Astrocyte of the spinal cord (primary cell): ENCODE measurements around the gene SLC17A1.

ENCODE experiments used
- DNase-seq: peaks from one replicate; pipeline ENCODE4 v3.0.0; 2011; ENCODE audit warnings: low read depth, low spot score
- H3K4me3 ChIP-seq: 2 replicates; pipeline ENCODE4 v1.5.1; 2011; ENCODE audit warnings: low read depth, mild to moderate bottlenecking, low read length, moderate library complexity
- in situ Hi-C: cut with HindIII; loops from 2 replicates; pipeline ENCODE4 v1.10.0; 2017; ENCODE audit warnings: low sequenced_read_pairs
- TF ChIP-seq, protein P1 (sequence below): IDR thresholded peaks from 2 replicates; pipeline ENCODE4 v1.5.1; 2012; ENCODE audit warnings: low read depth, mild to moderate bottlenecking, low read length, inconsistent platforms

SLC17A1 gene

DNA sequence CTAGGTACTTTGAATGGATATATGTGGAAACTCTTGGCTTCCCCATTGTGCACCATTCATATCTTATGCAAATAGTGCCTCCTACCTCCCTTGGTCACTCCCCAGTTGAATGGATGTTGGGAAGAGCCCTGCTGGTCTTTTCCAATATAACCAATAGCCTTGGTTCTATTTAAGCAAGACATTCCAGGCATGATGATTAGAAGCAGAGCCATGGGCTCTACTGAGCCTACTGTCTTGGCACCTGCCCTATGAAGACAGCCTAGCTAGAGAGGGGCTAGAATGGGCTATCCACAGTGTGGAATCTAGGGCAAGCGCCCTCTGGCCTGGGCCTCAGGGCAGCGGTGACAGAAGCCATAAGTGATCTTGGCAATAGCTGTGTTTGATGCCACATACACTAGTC lies 15.6 kb downstream of the SLC17A1 start:
- no peak for DNase-seq
- TF ChIP-seq, protein P1, sequence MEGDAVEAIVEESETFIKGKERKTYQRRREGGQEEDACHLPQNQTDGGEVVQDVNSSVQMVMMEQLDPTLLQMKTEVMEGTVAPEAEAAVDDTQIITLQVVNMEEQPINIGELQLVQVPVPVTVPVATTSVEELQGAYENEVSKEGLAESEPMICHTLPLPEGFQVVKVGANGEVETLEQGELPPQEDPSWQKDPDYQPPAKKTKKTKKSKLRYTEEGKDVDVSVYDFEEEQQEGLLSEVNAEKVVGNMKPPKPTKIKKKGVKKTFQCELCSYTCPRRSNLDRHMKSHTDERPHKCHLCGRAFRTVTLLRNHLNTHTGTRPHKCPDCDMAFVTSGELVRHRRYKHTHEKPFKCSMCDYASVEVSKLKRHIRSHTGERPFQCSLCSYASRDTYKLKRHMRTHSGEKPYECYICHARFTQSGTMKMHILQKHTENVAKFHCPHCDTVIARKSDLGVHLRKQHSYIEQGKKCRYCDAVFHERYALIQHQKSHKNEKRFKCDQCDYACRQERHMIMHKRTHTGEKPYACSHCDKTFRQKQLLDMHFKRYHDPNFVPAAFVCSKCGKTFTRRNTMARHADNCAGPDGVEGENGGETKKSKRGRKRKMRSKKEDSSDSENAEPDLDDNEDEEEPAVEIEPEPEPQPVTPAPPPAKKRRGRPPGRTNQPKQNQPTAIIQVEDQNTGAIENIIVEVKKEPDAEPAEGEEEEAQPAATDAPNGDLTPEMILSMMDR, result no peak
- in situ Hi-C loops, result no loop called here
- H3K4me3 ChIP-seq, result no peak overlapping the region

DNA sequence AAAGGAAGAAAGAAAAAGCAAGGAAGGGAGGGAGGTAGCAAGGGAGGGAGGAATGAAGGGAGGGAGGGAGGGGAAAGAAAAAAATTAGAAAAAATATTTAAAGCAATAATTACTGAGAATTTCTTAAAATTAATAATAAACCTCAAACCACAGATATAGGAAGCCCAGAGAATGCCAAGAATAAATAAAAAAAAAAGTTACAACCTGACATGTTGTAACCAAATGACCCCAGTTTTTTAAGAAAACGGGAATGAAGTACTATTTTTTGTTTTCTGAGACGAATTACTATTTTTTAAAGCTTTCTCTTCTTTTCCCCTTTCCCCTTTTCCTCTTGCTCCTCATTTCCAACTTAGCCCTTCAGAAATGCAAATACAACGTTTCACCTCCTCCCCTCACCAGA lies 16.7 kb downstream of the SLC17A1 start:
- H3K4me3 ChIP-seq, result no peak overlapping the region
- in situ Hi-C loops, result no loop called here
- DNase-seq, result no peak
- TF ChIP-seq, protein P1, result no peak

DNA sequence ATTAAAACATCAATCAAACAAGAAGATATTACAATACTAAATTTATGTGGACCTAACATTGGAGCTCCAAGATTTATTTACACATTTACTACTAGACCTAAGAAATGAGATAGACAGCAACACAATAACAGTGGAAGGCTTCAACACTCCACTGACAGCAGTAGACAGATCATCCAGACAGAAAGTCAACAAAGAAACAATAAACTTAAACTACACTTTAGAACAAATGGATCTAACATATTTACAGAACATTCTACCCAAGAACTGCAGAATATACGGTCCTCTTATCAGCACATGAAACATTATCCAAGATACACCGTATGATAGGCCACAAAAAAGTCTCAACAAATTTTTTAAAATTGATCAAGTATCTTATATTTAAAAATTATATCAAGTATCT lies 27.0 kb downstream of the SLC17A1 start:
- TF ChIP-seq, protein P1, result no peak
- in situ Hi-C loops, result no loop called here
- H3K4me3 ChIP-seq, result no peak overlapping the region
- DNase-seq, result no peak

DNA sequence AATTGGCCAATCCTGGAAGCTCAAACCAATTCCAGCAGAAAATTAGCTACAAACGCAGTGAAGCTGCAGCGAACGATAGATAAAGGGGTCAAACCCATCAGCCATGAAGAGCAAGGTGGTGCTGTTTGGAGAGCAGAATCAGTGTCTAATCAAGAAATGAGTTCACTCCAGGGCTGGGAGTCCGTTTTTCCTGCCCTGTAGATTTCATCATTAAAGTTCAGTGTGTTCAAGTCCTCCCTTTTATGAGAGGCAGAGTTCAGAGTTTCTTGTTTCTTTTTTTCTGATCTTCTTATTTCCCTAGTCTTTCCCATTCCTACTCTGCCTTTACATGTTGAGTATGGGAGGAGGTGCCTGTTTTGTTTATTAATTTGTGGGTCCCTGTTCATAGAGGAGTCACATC lies 30.4 kb downstream of the SLC17A1 start:
- in situ Hi-C loops, result no loop called here
- TF ChIP-seq, protein P1, result no peak
- H3K4me3 ChIP-seq, result no peak overlapping the region
- DNase-seq, result no peak

DNA sequence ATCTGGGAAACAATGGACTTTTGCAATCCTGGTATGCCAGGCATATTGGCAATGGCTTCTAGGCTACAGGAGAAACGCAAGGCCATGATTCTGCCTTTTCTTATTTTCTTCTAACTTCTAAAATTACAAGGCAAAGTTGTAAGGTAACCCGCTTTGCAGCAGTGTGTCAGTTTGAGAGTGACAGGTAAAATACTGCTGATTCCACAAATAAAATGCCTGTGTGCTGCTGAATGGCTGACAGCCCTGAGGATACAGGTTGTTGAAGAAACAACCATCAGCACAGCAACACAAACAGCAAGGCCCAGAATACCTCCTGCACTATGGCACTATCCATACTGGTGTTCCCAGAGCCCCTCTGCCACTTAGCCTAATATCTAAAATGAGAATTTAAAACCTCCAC lies 37.1 kb downstream of the SLC17A1 start:
- in situ Hi-C loops, result no loop called here
- no peak for DNase-seq
- TF ChIP-seq, protein P1, result no peak
- no peak overlapping the region for H3K4me3 ChIP-seq

DNA sequence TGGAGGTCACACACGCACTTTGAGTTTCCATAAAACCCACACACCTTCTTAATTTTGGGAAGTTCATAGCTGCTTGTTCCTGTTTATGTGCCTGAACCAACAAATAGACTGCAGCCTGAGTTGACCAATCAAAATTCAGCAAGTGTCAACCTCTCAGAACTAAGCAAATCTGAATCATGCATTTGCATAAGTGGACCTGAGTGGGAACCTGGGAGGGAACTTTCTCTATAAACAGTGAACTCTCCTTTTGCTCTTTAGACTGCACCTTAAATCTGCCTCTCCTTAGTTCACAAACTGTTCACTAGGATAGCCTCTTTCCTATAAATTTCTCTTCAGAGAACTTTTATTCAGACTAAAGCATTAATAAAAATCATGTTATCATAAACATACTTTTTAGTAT lies 37.9 kb downstream of the SLC17A1 start:
- in situ Hi-C loops, result no loop called here
- DNase-seq, result no peak
- H3K4me3 ChIP-seq, result no peak overlapping the region
- TF ChIP-seq, protein P1, result no peak

DNA sequence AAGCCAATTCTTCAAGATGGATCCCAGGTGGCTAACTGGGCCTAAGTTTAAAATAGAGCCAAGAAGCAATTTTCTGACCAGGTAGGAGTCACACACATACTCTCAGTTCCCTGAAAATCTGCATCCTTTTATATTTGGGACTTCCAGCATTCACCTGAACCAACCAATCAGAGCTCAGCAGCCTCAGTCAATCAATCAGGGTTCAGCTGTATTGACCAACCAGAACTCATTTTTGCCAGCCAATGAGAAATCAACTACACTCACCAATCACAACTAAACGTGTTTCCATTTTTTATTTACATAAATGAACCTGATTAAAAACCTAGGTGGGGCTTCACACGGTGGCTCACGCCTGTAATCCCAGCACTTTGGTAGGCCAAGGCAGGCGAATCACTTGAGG lies 39.8 kb downstream of the SLC17A1 start:
- no peak for DNase-seq
- H3K4me3 ChIP-seq, result no peak overlapping the region
- in situ Hi-C loops, result no loop called here
- TF ChIP-seq, protein P1, result no peak
